Mesendoderm (in vitro differentiated cells): ENCODE results near the gene NPM1.
A peak's percentile ranks its signal among the peaks of the same experiment; 100 is the strongest.

Experiments
- DNase-seq: peaks from one replicate; pipeline ENCODE4 v3.0.0; 2013
- H2AK5ac ChIP-seq: 2 replicates; pipeline ENCODE4 v1.6.1; 2013; ENCODE audit warnings: low read length, inconsistent platforms
- H2BK120ac ChIP-seq: 2 replicates; pipeline ENCODE4 v1.6.1; 2013; ENCODE audit warnings: low read depth, mild to moderate bottlenecking, low read length, moderate library complexity, mixed read lengths
- H2BK15ac ChIP-seq: replicated peaks from 2 replicates; pipeline ENCODE4 v1.6.1; 2013; ENCODE audit warnings: low read depth, mild to moderate bottlenecking, moderate library complexity
- H2BK5ac ChIP-seq: 2 replicates; pipeline ENCODE4 v1.6.1; 2013; ENCODE audit warnings: low read length, inconsistent platforms
- H3K18ac ChIP-seq: 2 replicates; pipeline ENCODE4 v1.6.1; 2013; ENCODE audit warnings: mild to moderate bottlenecking, low read length, mixed read lengths
- H3K23ac ChIP-seq: one replicate; pipeline ENCODE4 v1.6.1; 2013; ENCODE audit warnings: low read length
- H3K27ac ChIP-seq: 2 replicates; pipeline ENCODE4 v1.5.1; 2013; ENCODE audit warnings: low read depth, mild to moderate bottlenecking, inconsistent platforms, low read length, moderate library complexity
- H3K27me3 ChIP-seq: 2 replicates; pipeline ENCODE4 v1.6.1; 2013; ENCODE audit warnings: low read length, control low read depth, mild to moderate bottlenecking, inconsistent platforms; ENCODE audit not compliant: insufficient read depth, poor library complexity
- H3K36me3 ChIP-seq: 2 replicates; pipeline ENCODE4 v1.6.1; 2013; ENCODE audit warnings: low read length, inconsistent platforms; ENCODE audit not compliant: control insufficient read depth, insufficient read depth
- H3K4ac ChIP-seq: one replicate; pipeline ENCODE4 v1.6.1; 2013; ENCODE audit warnings: low read depth, mild to moderate bottlenecking, low read length, moderate library complexity
- H3K4me1 ChIP-seq: 2 replicates; pipeline ENCODE4 v1.6.1; 2013; ENCODE audit warnings: low read depth, low read length, inconsistent platforms; ENCODE audit not compliant: control insufficient read depth
- H3K4me2 ChIP-seq: 2 replicates; pipeline ENCODE4 v1.6.1; 2013; ENCODE audit warnings: low read length
- H3K4me3 ChIP-seq: 2 replicates; pipeline ENCODE4 v1.5.1; 2013; ENCODE audit warnings: mild to moderate bottlenecking, low read length
- H3K56ac ChIP-seq: one replicate; pipeline ENCODE4 v1.6.1; 2013; ENCODE audit warnings: low read length
- H3K79me1 ChIP-seq: 2 replicates; pipeline ENCODE4 v1.6.1; 2013; ENCODE audit warnings: low read length, inconsistent platforms
- H3K79me2 ChIP-seq: 2 replicates; pipeline ENCODE4 v1.6.1; 2013; ENCODE audit warnings: mild to moderate bottlenecking, low read length; ENCODE audit not compliant: control insufficient read depth, insufficient read depth
- H3K9ac ChIP-seq: 2 replicates; pipeline ENCODE4 v1.6.1; 2013; ENCODE audit warnings: low read length, inconsistent platforms
- H4K5ac ChIP-seq: one replicate; pipeline ENCODE4 v1.6.1; 2013; ENCODE audit warnings: low read length
- H4K8ac ChIP-seq: one replicate; pipeline ENCODE4 v1.6.1; 2013; ENCODE audit warnings: low read depth, mild to moderate bottlenecking, control low read depth, low read length, moderate library complexity
- WGBS: extraction: QIAGEN DNeasy Blood & Tissue Kit; methylation state at CpG from one replicate; pipeline ENCODE4 v1.1.7; 2013; ENCODE audit warnings: low lambda C conversion rate, missing lambda C conversion rate; ENCODE audit not compliant: insufficient coverage; ENCODE audit errors: extremely low coverage; 5-methylcytosine and 5-hydroxymethylcytosine counted together

Gene NPM1

DNA sequence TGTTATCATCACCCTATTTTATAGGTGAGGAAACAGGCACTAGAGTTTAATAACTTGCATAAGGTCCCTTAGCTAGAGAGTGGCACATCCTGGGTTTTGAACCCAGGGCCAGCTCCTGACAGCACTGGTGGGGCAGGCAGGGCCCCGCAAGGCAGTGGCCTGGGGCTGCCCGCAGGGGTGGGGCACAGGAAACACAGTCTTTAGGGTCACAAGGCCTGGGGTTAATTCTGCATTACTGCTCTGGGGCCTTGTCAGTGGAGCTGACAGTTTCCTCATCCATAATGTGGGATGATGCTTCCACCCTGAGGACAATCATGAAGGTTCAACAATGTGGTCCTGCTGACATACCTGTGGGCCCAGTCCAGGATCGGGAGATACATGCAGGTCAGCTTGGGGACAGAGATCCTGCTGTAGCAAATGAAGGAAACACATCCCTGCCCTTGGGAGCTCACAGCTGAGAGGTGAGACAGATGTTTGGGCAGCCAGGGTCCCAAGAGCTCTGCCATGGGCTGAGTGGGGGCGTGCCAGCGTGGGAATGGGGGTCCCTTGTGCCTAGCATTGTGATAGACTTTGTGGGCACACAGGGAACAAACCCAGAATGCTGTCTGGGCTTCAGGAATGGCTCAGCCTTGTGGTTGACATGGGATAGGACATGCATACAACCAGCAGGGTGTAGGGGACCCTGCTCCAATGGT is 46.5 kb downstream of the NPM1 start:
- H4K8ac ChIP-seq = no peak overlapping the region
- no peak overlapping the region for H3K27ac ChIP-seq
- no peak overlapping the region for H2BK15ac ChIP-seq
- no peaks in the 10 kb centered on the region for H3K27me3 ChIP-seq
- H3K4me1 ChIP-seq = peaks cover 4% of the 10 kb centered on the region
- no peak overlapping the region for H3K9ac ChIP-seq
- no peak overlapping the region for H4K5ac ChIP-seq
- H3K18ac ChIP-seq = no peak overlapping the region
- H3K36me3 ChIP-seq = no peaks in the 10 kb centered on the region
- no peak overlapping the region for H3K4ac ChIP-seq
- H3K4me3 ChIP-seq = no peak overlapping the region
- H3K4me2 ChIP-seq = no peak overlapping the region
- no peak overlapping the region for H3K56ac ChIP-seq
- DNase-seq = no peak
- H2BK120ac ChIP-seq = no peak overlapping the region
- H3K23ac ChIP-seq = no peak overlapping the region
- H3K79me1 ChIP-seq = no peaks in the 10 kb centered on the region
- H2BK5ac ChIP-seq = no peak overlapping the region
- WGBS = no CpG with 5 or more reads among the region's 5 CpGs
- no peak overlapping the region for H2AK5ac ChIP-seq
- no peaks in the 10 kb centered on the region for H3K79me2 ChIP-seq

DNA sequence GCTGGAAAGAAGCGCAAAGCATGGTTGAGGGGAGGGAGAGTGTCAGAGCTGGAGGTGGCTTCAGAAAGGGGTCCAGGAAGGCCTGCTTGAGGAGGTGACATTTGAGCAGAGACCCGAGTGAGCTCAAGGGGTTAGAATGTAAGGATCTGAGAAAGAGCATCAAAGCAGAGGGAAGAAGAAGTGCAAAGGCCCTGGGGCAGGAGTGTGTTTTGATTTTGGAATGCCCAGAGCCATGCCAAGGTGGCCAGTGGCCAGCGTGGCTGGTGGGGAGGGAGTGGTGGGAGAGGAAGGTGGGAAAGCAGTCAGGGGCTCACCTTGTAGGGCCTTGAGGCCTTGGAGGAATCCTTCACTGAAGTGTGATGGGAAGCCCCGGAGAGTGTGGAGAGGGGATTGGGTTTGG is 47.2 kb downstream of the NPM1 start:
- Histone ChIP-seq H3K56ac (no peak overlapping the region), H3K9ac (no peak overlapping the region), H3K4ac (no peak overlapping the region), H3K4me1 (peaks cover 4% of the 10 kb centered on the region), H3K27ac (no peak overlapping the region), H3K79me2 (no peaks in the 10 kb centered on the region), H2AK5ac (no peak overlapping the region), H3K18ac (no peak overlapping the region), H3K79me1 (no peaks in the 10 kb centered on the region), H4K5ac (no peak overlapping the region), H3K23ac (no peak overlapping the region), H2BK15ac (no peak overlapping the region), H2BK120ac (no peak overlapping the region), H2BK5ac (no peak overlapping the region), H3K36me3 (no peaks in the 10 kb centered on the region), H4K8ac (no peak overlapping the region), H3K4me3 (no peak overlapping the region), H3K4me2 (no peak overlapping the region), H3K27me3 (no peaks in the 10 kb centered on the region)
- no CpG with 5 or more reads among the region's 4 CpGs for WGBS
- DNase-seq = no peak

GRCh38 chr5:171435908-171436307 is 48.3 kb downstream of the NPM1 start:
- no peaks in the 10 kb centered on the region for H3K79me2 ChIP-seq
- no peak overlapping the region for H3K4me2 ChIP-seq
- no CpG with 5 or more reads among the region's 20 CpGs for WGBS
- H2BK15ac ChIP-seq = no peak overlapping the region
- no peak overlapping the region for H3K27ac ChIP-seq
- no peak overlapping the region for H3K4ac ChIP-seq
- no peak overlapping the region for H4K8ac ChIP-seq
- no peak overlapping the region for H2BK5ac ChIP-seq
- DNase-seq = no peak
- H2AK5ac ChIP-seq = no peak overlapping the region
- H4K5ac ChIP-seq = no peak overlapping the region
- no peaks in the 10 kb centered on the region for H3K79me1 ChIP-seq
- H3K56ac ChIP-seq = no peak overlapping the region
- H3K23ac ChIP-seq = no peak overlapping the region
- H3K18ac ChIP-seq = no peak overlapping the region
- no peak overlapping the region for H2BK120ac ChIP-seq
- no peak overlapping the region for H3K9ac ChIP-seq
- H3K36me3 ChIP-seq = no peaks in the 10 kb centered on the region
- peaks cover 4% of the 10 kb centered on the region for H3K4me1 ChIP-seq
- H3K4me3 ChIP-seq = no peak overlapping the region
- no peaks in the 10 kb centered on the region for H3K27me3 ChIP-seq

GRCh38 chr5:171436804-171437285 is 49.2 kb downstream of the NPM1 start:
- Histone ChIP-seq H3K4me2 (no peak overlapping the region), H2BK5ac (no peak overlapping the region), H2BK15ac (no peak overlapping the region), H3K4ac (no peak overlapping the region), H3K4me3 (no peak overlapping the region), H3K56ac (no peak overlapping the region), H2AK5ac (no peak overlapping the region), H3K18ac (no peak overlapping the region), H4K5ac (no peak overlapping the region), H3K79me2 (no peaks in the 10 kb centered on the region), H3K4me1 (peaks cover 4% of the 10 kb centered on the region), H3K27ac (no peak overlapping the region), H3K36me3 (no peaks in the 10 kb centered on the region), H3K23ac (no peak overlapping the region), H4K8ac (no peak overlapping the region), H3K27me3 (no peaks in the 10 kb centered on the region), H3K9ac (no peak overlapping the region), H2BK120ac (no peak overlapping the region), H3K79me1 (no peaks in the 10 kb centered on the region)
- DNase-seq = no peak
- no CpG with 5 or more reads among the region's 13 CpGs for WGBS

GRCh38 chr5:171437286-171437821 is 49.7 kb downstream of the NPM1 start:
- Histone ChIP-seq H3K4me2 (no peak overlapping the region), H3K23ac (no peak overlapping the region), H4K8ac (no peak overlapping the region), H2AK5ac (no peak overlapping the region), H4K5ac (no peak overlapping the region), H2BK5ac (no peak overlapping the region), H3K36me3 (no peaks in the 10 kb centered on the region), H3K27me3 (no peaks in the 10 kb centered on the region), H3K27ac (no peak overlapping the region), H3K79me2 (no peaks in the 10 kb centered on the region), H3K4ac (no peak overlapping the region), H2BK15ac (no peak overlapping the region), H3K18ac (no peak overlapping the region), H3K56ac (peak overlapping the region; percentile 58), H3K4me3 (no peak overlapping the region), H2BK120ac (no peak overlapping the region), H3K9ac (no peak overlapping the region), H3K79me1 (no peaks in the 10 kb centered on the region), H3K4me1 (peaks cover 4% of the 10 kb centered on the region)
- no CpG with 5 or more reads among the region's 14 CpGs for WGBS
- peak; percentile 66 for DNase-seq

DNA sequence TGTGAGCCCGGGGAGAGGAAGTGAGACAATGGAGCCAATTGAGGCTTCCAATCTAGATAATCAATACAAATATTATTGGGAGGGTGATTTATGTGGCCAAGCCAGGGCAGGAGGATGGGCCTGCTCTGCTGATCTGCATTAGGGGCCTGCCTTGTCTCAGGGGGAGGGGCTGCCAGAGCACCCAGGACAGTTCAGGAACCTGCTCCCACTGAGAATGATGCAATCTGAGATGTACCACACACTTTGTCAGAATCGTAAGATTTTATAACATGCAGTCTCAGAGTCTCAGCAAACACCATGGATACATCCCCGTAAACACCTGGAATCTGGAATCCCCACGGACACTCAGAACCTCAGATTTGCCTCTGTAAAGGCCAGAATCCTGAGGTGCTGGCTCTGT is 51.1 kb downstream of the NPM1 start:
- Histone ChIP-seq H3K4me1 (peaks cover 4% of the 10 kb centered on the region), H2BK5ac (no peak overlapping the region), H3K27ac (no peak overlapping the region), H3K4me2 (no peak overlapping the region), H3K36me3 (no peaks in the 10 kb centered on the region), H3K79me1 (no peaks in the 10 kb centered on the region), H2BK15ac (no peak overlapping the region), H3K56ac (no peak overlapping the region), H3K18ac (no peak overlapping the region), H3K9ac (no peak overlapping the region), H2BK120ac (no peak overlapping the region), H3K4me3 (no peak overlapping the region), H3K23ac (no peak overlapping the region), H4K5ac (no peak overlapping the region), H4K8ac (no peak overlapping the region), H2AK5ac (no peak overlapping the region), H3K27me3 (no peaks in the 10 kb centered on the region), H3K4ac (no peak overlapping the region), H3K79me2 (no peaks in the 10 kb centered on the region)
- DNase-seq = no peak
- WGBS = no CpG with 5 or more reads among the region's 4 CpGs
